Stimulated activated CD8-positive, alpha-beta memory T cell treated with anti-CD3 and anti-CD28 coated beads, Interleukin-12 subunit alpha, Interleukin-12 subunit beta, amount 100 ng/mL, for 4 hours (primary cell): ENCODE measurements around the gene CD79B.

Experiments used
- DNase-seq: peaks from one replicate; pipeline ENCODE4 v3.0.0-alpha.2; 2020; ENCODE audit warnings: low read depth

Gene CD79B

GRCh38 chr17:63931981-63932561 lies at the start of gene CD79B:
TSS of gene CD79B (minus strand) at chr17:63932331. CDS start at chr17:63932261, 70 bp downstream.
- DNase-seq, result no peak

GRCh38 chr17:63978272-63979200 lies 46.4 kb upstream of the CD79B start:
- no peak for DNase-seq

GRCh38 chr17:63976702-63977101 lies 44.6 kb upstream of the CD79B start:
- no peak for DNase-seq

- DNase-seq, result no peak
These were observed 43.5 kb upstream of the CD79B start for GRCh38 chr17:63975541-63976092.

- DNase-seq, result no peak
These were observed 42.6 kb upstream of the CD79B start for GRCh38 chr17:63974594-63975192.

GRCh38 chr17:63973930-63974593 lies 41.9 kb upstream of the CD79B start:
- DNase-seq, result no peak

- DNase-seq, result no peak
These were observed 41.1 kb upstream of the CD79B start for GRCh38 chr17:63973247-63973646.

- no peak for DNase-seq
These were observed 40.7 kb upstream of the CD79B start, which contains the start of gene SCN4A for GRCh38 chr17:63972796-63973195. TSS of gene SCN4A (minus strand) at chr17:63972918. CDS start at chr17:63972841, 77 bp downstream.

GRCh38 chr17:63969278-63969677 lies 37.1 kb upstream of the CD79B start:
- DNase-seq, result no peak

GRCh38 chr17:63967953-63968352 lies 35.8 kb upstream of the CD79B start:
- no peak for DNase-seq

GRCh38 chr17:63966646-63967264 lies 34.6 kb upstream of the CD79B start:
- DNase-seq, result no peak

- DNase-seq, result no peak
These were observed 31.0 kb upstream of the CD79B start for GRCh38 chr17:63963123-63963522.

GRCh38 chr17:63962298-63962744 lies 30.2 kb upstream of the CD79B start:
- DNase-seq, result no peak

GRCh38 chr17:63961355-63962212 lies 29.5 kb upstream of the CD79B start:
- DNase-seq, result no peak

- DNase-seq, result no peak
These were observed 28.3 kb upstream of the CD79B start for GRCh38 chr17:63960430-63960829.

GRCh38 chr17:63960006-63960405 lies 27.9 kb upstream of the CD79B start:
- no peak for DNase-seq

- DNase-seq, result no peak
These were observed 24.3 kb upstream of the CD79B start for GRCh38 chr17:63956296-63956920.

- DNase-seq, result no peak
These were observed 23.7 kb upstream of the CD79B start for GRCh38 chr17:63955791-63956190.

- DNase-seq, result no peak
These were observed 23.1 kb upstream of the CD79B start for GRCh38 chr17:63955232-63955631.
